Ishikawa (cell line): Measurements from ENCODE around the gene RAPGEF6.

Experiments used
- CREB1 ChIP-seq: IDR thresholded peaks from 2 replicates; pipeline ENCODE4 v1.6.1; 2012; ENCODE audit warnings: low read depth
- EGR1 ChIP-seq: IDR thresholded peaks from 2 replicates; pipeline ENCODE4 v1.6.1; 2012
- EP300 ChIP-seq: IDR thresholded peaks from 2 replicates; pipeline ENCODE4 v1.6.1; 2012; ENCODE audit warnings: borderline replicate concordance
- MAX ChIP-seq: IDR thresholded peaks from 2 replicates; pipeline ENCODE4 v1.6.1; 2012
- RAD21 ChIP-seq: IDR thresholded peaks from 2 replicates; pipeline ENCODE4 v1.6.1; 2012; ENCODE audit warnings: low read depth
- TAF1 ChIP-seq: IDR thresholded peaks from 2 replicates; pipeline ENCODE4 v1.6.1; 2012; ENCODE audit warnings: low read depth, mild to moderate bottlenecking
- YY1 ChIP-seq: IDR thresholded peaks from 2 replicates; pipeline ENCODE4 v1.6.1; 2012; ENCODE audit warnings: low read depth
- TF ChIP-seq, protein P1 (sequence below): IDR thresholded peaks from 2 replicates; pipeline ENCODE4 v1.6.1; 2012; ENCODE audit warnings: low read depth, mild to moderate bottlenecking

- TF ChIP-seq EP300 (no peak), RAD21 (no peak), CREB1 (no peak), TAF1 (no peak), EGR1 (no peak), YY1 (no peak), MAX (no peak)
- TF ChIP-seq, protein P1, sequence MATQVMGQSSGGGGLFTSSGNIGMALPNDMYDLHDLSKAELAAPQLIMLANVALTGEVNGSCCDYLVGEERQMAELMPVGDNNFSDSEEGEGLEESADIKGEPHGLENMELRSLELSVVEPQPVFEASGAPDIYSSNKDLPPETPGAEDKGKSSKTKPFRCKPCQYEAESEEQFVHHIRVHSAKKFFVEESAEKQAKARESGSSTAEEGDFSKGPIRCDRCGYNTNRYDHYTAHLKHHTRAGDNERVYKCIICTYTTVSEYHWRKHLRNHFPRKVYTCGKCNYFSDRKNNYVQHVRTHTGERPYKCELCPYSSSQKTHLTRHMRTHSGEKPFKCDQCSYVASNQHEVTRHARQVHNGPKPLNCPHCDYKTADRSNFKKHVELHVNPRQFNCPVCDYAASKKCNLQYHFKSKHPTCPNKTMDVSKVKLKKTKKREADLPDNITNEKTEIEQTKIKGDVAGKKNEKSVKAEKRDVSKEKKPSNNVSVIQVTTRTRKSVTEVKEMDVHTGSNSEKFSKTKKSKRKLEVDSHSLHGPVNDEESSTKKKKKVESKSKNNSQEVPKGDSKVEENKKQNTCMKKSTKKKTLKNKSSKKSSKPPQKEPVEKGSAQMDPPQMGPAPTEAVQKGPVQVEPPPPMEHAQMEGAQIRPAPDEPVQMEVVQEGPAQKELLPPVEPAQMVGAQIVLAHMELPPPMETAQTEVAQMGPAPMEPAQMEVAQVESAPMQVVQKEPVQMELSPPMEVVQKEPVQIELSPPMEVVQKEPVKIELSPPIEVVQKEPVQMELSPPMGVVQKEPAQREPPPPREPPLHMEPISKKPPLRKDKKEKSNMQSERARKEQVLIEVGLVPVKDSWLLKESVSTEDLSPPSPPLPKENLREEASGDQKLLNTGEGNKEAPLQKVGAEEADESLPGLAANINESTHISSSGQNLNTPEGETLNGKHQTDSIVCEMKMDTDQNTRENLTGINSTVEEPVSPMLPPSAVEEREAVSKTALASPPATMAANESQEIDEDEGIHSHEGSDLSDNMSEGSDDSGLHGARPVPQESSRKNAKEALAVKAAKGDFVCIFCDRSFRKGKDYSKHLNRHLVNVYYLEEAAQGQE = no peak
These were observed 174.0 kb downstream of the RAPGEF6 start for GRCh38 chr5:131460867-131461572.
